Loucy (cell line): Measurements from ENCODE around the gene TK1.

Experiments
- EZH2phosphoT487 ChIP-seq: fragments of 200-600 bp; IDR thresholded peaks from 2 replicates; pipeline ENCODE4 v1.6.1; 2018; ENCODE audit warnings: antibody characterized with exemption, mild to moderate bottlenecking, moderate library complexity, borderline replicate concordance
- TF ChIP-seq, protein P1 (sequence below): fragments of 200-600 bp; sonication (generic); conservative IDR thresholded peaks from 2 replicates; pipeline ENCODE4 v1.5.1; 2014; ENCODE audit warnings: mild to moderate bottlenecking, antibody characterized with exemption, low read length

DNA sequence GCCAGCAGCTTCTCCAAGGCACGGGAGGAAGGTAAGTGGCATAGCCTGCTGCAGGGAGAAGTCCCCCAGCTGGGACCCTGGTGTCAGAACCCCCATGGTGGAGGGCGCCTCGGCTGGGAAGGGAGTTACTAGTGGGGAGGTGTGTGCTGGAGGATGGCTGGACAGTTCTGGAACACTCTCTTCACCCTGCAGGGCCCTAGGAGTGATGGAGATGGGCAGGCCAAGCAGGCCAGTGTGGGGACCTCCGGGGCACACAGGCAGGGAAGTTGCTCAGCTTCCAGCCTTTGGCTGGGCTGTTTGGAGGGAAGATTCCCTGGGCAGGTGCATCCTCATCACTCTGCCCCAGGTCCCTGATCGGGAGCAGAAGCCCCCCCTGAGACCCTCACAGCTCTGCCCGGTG is 40.0 kb downstream of the TK1 start:
- TF ChIP-seq, protein P1, sequence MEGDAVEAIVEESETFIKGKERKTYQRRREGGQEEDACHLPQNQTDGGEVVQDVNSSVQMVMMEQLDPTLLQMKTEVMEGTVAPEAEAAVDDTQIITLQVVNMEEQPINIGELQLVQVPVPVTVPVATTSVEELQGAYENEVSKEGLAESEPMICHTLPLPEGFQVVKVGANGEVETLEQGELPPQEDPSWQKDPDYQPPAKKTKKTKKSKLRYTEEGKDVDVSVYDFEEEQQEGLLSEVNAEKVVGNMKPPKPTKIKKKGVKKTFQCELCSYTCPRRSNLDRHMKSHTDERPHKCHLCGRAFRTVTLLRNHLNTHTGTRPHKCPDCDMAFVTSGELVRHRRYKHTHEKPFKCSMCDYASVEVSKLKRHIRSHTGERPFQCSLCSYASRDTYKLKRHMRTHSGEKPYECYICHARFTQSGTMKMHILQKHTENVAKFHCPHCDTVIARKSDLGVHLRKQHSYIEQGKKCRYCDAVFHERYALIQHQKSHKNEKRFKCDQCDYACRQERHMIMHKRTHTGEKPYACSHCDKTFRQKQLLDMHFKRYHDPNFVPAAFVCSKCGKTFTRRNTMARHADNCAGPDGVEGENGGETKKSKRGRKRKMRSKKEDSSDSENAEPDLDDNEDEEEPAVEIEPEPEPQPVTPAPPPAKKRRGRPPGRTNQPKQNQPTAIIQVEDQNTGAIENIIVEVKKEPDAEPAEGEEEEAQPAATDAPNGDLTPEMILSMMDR: no peak
- TF ChIP-seq EZH2phosphoT487: no peak
